ENCODE data around the gene KHDC3L.

DNA sequence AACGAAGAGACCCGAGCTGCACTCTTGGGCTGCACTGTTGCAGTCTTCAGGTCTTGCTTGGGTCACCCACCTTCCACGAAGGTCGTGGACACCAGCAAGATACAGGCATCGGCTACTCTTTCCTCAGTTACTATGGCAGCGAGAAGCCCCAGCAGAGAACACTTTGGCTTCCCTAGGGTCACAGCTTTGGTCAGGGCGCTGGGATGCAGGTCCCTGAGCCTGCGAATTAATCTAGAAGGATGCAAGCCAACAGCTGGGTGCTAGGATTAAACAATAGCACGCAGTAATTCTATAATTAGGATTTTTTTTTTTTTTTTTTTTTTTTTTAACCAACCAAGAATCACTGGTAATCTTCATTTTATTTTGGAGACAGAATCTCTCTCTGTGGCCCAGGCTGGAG, 2.1 kb downstream of the KHDC3L start:
- TF ChIP-seq, protein P1, sequence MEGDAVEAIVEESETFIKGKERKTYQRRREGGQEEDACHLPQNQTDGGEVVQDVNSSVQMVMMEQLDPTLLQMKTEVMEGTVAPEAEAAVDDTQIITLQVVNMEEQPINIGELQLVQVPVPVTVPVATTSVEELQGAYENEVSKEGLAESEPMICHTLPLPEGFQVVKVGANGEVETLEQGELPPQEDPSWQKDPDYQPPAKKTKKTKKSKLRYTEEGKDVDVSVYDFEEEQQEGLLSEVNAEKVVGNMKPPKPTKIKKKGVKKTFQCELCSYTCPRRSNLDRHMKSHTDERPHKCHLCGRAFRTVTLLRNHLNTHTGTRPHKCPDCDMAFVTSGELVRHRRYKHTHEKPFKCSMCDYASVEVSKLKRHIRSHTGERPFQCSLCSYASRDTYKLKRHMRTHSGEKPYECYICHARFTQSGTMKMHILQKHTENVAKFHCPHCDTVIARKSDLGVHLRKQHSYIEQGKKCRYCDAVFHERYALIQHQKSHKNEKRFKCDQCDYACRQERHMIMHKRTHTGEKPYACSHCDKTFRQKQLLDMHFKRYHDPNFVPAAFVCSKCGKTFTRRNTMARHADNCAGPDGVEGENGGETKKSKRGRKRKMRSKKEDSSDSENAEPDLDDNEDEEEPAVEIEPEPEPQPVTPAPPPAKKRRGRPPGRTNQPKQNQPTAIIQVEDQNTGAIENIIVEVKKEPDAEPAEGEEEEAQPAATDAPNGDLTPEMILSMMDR (IDR thresholded peaks at IDR 0.05; ENCODE audit: control extremely low read depth in 1 of 3, insufficient read depth in 1 of 3, low read depth in 1 of 3, low read length in 3 of 3), result no peak
- TF ChIP-seq EZH2 (IDR thresholded peaks at IDR 0.05; ENCODE audit: low read depth, low read length, severe bottlenecking), result no peak

All from H1 (cell line).